GM18505 (cell line): ENCODE results near the gene ATP13A3.

Experiments
- ATAC-seq: cut with Tn5 transposase; IDR thresholded peaks from one replicate; pipeline ENCODE4 v1.9.1; 2021; ENCODE audit not compliant: unreplicated experiment
- POLR2A ChIP-seq: IDR thresholded peaks from 4 replicates; pipeline ENCODE4 v1.6.1; 2011; ENCODE audit warnings: borderline replicate concordance; ENCODE audit not compliant: insufficient read depth, insufficient read length; ENCODE audit errors: extremely low read depth

ATP13A3 gene

DNA sequence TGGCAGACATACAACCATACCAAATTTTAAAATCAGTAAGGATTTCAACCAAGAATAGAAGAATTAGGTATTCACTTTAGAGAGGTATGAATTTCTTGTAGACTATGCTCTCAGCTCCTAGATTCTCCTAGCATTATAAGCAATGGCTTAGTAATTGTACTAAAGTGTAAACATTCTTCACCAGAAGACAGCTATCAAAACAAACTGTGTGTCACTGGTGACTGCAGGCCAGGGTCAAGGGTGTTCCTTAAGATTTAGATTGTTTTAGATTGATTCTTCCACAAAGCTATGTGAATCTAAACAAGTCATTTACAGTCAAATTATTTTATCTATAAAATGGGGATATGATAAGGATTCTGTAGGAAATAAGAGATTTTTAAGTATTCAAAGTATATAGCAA, 64.6 kb downstream of the ATP13A3 start:
- TF ChIP-seq POLR2A: no peak

DNA sequence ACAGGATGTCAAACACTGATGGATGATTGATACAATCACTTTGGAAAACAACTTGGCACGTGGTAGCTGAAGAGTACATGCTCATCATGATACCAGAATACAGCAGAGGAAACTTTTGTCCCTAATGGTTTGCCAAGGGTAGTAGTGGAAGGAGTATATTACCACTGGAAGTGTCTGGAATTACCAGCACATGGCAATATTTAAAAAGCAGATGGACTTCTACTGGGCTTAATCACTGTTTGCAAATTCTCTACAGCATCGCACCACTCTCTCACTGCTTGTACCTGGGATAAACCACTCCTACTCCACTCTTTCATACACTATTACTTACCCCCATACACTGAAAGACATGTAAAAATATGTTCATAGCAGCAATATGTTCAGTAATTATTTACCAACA, 68.1 kb downstream of the ATP13A3 start:
- ATAC-seq: no peak
- TF ChIP-seq POLR2A: no peak

More for the DNA sequence above, 64.6 kb downstream of the ATP13A3 start:
- no peak for ATAC-seq

- ATAC-seq: no peak
Measured at GRCh38 chr3:194407423-194407822, 79.4 kb downstream of the ATP13A3 start.

DNA sequence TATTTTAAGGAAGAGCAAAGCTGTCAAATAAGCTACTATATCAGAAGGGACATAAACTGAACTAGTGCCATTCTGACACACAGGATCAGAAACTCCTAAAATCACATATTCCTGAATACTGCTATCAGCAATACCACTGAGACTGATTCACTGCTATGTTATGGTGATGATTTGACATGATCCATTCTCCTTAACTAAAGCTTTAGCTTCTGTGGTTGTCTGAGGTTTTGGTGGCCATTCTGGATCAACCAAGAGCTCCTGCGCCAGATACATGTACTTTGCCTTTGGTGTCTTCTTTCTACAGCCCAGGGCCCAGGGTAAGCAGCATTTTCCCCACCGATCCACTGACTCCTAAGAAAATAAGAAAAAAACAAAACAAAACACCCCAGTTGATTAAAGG, 81.0 kb downstream of the ATP13A3 start:
- no peak for TF ChIP-seq POLR2A
- no peak for ATAC-seq

More at GRCh38 chr3:194407423-194407822, 79.4 kb downstream of the ATP13A3 start:
- TF ChIP-seq POLR2A: no peak

GRCh38 chr3:194404365-194405140, 82.2 kb downstream of the ATP13A3 start:
- no peak for ATAC-seq
- no peak for TF ChIP-seq POLR2A

DNA sequence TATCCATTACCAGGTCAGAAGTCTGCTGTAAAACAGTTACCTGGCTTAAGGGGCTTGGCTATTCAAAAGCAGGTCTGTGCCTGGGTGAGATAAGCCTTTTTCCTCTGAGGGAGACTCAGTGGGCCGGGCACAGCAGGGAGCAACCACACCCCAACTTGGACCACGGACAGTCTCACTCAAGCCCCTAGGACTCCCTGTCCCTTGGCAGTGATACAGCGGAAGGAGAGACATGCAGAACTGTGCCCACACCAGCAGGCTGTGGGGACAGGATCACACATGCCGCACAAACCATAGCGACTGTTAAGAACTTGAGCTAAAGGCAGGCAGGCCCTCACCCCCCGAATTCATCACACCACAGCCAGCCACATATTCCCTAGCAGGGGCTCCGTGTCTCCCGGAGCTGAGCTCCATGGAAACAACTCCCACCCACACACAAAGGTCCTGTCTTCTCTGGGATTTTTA, 84.9 kb downstream of the ATP13A3 start:
- no peak for ATAC-seq
- no peak for TF ChIP-seq POLR2A

- ATAC-seq: no peak
- no peak for TF ChIP-seq POLR2A
Measured at GRCh38 chr3:194401346-194401745, 85.5 kb downstream of the ATP13A3 start.

DNA sequence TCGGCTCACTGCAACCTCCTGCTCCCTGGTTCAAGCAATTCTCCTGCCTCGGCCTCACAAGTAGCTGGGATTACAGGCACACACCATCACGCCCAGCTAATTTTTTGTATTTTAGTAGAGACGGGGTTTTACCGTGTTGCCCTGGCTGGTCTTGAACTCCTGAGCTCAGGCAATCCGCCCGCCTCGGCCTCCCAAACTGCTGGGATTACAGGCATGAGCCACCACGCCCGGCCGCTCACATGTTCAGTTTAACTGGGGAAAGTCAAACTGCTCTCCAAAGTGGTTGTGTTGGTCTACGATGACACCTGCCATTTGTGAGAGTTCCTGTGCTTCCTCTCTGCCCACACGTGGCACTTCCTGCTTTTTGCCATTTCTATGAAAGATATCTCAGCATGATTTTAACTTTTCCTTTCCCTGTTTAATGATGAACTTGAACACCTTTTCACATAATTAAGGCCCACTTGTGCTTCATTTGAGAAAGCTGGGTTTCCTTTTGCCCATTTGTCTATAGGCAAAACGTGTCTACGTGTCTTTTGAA, 86.9 kb downstream of the ATP13A3 start:
- TF ChIP-seq POLR2A: no peak
- ATAC-seq: no peak

- ATAC-seq: no peak
- TF ChIP-seq POLR2A: no peak
Measured at GRCh38 chr3:194399166-194399565, 87.6 kb downstream of the ATP13A3 start, which contains the start of gene GP5. Gene GP5 (minus strand): TSS chr3:194399266. CDS start chr3:194398282, 984 bp downstream.

DNA sequence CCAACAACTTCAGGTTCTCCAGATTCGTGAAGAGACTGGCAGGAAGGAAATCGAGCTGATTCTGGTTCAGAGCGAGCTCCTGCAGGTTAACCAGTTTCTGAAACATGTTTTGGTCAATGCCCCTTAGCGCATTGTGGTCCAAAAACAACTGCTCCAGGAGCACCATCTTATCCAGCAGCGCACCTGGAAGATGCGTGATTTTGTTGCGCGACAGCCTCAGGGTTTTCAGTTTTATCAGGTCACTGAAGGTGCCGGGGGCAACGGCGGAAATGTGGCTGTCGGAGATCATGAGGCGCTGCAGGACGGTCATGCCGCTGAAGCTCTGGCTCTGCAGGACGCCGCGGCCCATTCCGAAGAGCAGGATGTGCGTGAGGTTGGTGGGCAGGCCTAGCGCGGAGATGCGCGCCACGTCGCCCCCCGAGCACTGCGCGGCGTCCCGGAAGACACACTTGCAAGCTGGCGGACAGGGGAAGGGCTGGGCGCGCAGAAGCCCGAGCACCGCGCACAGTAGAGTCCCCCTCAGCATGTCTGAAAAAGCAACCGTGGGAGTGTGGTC, 89.0 kb downstream of the ATP13A3 start:
- ATAC-seq: no peak
- TF ChIP-seq POLR2A: no peak

DNA sequence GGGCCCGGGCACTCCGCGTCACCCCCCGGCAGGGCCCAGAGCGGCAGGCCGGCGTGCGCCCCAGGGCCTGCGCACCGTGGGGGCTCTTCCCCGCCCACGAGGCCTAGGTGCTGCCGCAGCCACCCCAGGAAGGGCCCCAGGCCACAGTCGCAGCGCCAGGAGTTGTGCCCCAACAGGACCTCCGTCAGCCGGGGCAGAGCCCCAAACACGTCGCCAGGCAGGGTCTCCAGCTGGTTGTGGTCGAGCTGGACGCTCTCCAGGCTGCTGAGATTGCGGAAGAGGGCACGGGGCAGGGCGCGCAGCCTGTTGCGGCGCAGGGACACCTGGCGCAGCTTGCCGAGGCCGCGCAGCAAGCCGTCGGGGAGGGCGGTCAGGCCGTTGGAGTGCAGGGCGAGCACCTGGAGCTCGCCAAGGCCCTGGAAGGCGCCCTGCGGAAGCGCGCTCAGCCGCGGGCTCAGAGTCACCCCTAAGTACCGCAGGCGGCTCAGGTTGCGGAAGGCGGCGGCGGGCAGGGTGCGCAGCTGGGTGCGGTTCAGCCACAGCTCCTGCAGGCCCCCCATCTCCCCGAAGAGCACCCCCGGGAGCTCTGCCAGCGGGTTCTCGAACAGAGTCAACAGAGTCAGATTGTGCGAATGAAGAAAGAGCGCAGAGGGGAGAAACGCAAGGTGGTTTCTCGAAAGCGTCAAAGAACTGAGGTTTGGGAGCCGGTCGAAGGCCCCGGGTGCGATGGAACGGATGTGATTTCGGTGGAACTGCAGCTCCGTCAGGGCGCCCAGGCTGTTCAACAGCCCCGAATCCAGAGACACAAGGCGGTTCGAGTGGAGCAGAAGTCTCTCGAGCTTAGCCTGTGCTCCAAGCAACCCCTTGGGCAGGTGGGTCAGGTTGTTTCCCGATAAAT, 89.7 kb downstream of the ATP13A3 start:
- no peak for ATAC-seq
- TF ChIP-seq POLR2A: no peak

GRCh38 chr3:194396539-194396858, 90.3 kb downstream of the ATP13A3 start:
- no peak for TF ChIP-seq POLR2A
- ATAC-seq: no peak
